Adrenal gland (tissue), 5 donors: ENCODE measurements around the gene EYA4.

ENCODE experiments used
- POLR2A ChIP-seq, 2 donors: fragments of 450-650 bp; IDR thresholded peaks; one replicate each; pipeline ENCODE4 v1.6.1; 2017; ENCODE audit warnings: antibody characterized with exemption in 2 of 2, mild to moderate bottlenecking in 2 of 2, moderate library complexity in 1 of 2
- TF ChIP-seq, protein P1 (sequence below), 6 experiments: fragments of 450-650 bp in 4 of 6; fragments of 200-600 bp in 2 of 6; sonication (generic) in 1 of 6; IDR thresholded peaks; 1 replicate in 5 of 6; 2 replicates in 1 of 6; pipeline versions ENCODE4 v1.5.1 to v1.8.0; 2016 to 2021; ENCODE audit warnings: antibody characterized with exemption in 6 of 6, mild to moderate bottlenecking in 2 of 6, moderate library complexity in 1 of 6
- donor health status: DM: no; HTN: no; CAD: no.

DNA sequence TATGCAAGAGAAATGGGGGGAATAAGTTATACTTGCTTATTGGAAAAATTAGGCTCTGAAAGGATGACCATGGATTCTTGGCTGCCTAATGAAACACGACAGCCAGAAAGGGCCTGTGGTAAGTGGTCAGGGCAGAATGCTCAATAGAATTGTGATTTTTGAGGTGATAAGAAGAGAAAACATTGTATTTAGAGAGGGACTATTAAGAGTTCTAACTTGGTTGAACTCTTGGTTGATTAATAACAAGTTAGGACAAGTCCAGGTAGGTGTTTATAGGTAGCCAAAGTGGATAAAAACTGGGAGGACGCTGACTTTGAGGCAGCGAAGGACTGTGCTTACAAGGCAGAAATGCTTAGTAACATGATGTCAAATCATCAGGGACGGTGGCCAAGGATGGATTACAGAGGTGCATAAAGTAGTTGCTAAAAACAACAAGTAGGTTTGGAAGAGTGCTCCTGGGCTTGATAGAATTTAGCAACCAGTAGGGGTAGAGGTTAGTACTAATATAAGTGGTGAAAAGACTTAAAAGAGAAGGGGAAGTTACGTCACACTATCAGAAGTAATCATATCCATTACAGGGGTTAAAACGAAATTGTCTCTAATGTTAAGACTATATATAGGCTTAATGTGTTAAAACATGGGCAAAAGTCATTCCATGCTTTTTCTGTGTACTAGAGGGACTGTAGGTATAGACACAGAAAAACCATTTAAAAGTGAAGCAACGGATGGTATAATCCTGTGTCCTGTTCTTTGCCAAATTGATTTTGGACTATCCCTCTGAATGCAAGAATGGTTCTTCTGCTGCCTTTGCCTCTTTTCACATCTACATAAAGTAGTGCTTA, 98.6 kb downstream of the EYA4 start:
- TF ChIP-seq, protein P1, sequence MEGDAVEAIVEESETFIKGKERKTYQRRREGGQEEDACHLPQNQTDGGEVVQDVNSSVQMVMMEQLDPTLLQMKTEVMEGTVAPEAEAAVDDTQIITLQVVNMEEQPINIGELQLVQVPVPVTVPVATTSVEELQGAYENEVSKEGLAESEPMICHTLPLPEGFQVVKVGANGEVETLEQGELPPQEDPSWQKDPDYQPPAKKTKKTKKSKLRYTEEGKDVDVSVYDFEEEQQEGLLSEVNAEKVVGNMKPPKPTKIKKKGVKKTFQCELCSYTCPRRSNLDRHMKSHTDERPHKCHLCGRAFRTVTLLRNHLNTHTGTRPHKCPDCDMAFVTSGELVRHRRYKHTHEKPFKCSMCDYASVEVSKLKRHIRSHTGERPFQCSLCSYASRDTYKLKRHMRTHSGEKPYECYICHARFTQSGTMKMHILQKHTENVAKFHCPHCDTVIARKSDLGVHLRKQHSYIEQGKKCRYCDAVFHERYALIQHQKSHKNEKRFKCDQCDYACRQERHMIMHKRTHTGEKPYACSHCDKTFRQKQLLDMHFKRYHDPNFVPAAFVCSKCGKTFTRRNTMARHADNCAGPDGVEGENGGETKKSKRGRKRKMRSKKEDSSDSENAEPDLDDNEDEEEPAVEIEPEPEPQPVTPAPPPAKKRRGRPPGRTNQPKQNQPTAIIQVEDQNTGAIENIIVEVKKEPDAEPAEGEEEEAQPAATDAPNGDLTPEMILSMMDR (IDR thresholded peaks at IDR 0.05): no peak
- TF ChIP-seq POLR2A (IDR thresholded peaks at IDR 0.05): no peak
